Activated naive CD4-positive, alpha-beta T cell treated with anti-CD3 and anti-CD28 coated beads, Interleukin-2, amount 10 ng/mL, durations not matched to agents 7 days and 5 days (primary cell): ENCODE measurements around the gene HYAL3.

ENCODE experiments used
- CTCF ChIA-PET: fragments of 350-600 bp; sonication (Branson Sonifier 250); formaldehyde crosslinking; loops from one replicate; lab custom pipeline; 2021; ENCODE audit warnings: antibody characterized with exemption; lab: Charles Lee
- DNase-seq: peaks from one replicate; pipeline ENCODE4 v3.0.0-alpha.2; 2020
- H3K27ac Mint-ChIP-seq: one replicate; pipeline ENCODE4 v1.8.0; 2021; ENCODE audit warnings: mild to moderate bottlenecking, moderate library complexity, mixed read lengths
- H3K27me3 Mint-ChIP-seq: one replicate; pipeline ENCODE4 v1.8.0; 2021; ENCODE audit warnings: mild to moderate bottlenecking, mixed read lengths
- H3K36me3 Mint-ChIP-seq: one replicate; pipeline ENCODE4 v1.8.0; 2021; ENCODE audit warnings: mixed read lengths
- H3K4me1 Mint-ChIP-seq: one replicate; pipeline ENCODE4 v1.8.0; 2021; ENCODE audit warnings: mixed read lengths
- H3K4me3 Mint-ChIP-seq: one replicate; pipeline ENCODE4 v1.8.0; 2021; ENCODE audit warnings: mild to moderate bottlenecking, moderate library complexity, mixed read lengths
- H3K9me3 Mint-ChIP-seq: one replicate; pipeline ENCODE4 v1.8.0; 2021; ENCODE audit warnings: mixed read lengths

Gene HYAL3

GRCh38 chr3:50324351-50325112, 25.3 kb upstream of the HYAL3 start:
- DNase-seq = peak; percentile 78
- peak overlapping the region; percentile 2 for H3K4me3 Mint-ChIP-seq
- H3K27ac Mint-ChIP-seq = no peak overlapping the region
- CTCF ChIA-PET = interaction anchor here (0.8 to 3.5 kb wide), 19 partner anchors 10 to 133 kb away, joined by 3 to 40 read pairs (median 5); partner anchors contain the start of genes CYB561D2, GNAT1, HYAL1 and HYAL3
- peaks cover 38% of the 10 kb centered on the region for H3K4me1 Mint-ChIP-seq
- H3K27me3 Mint-ChIP-seq = no peaks in the 10 kb centered on the region
- H3K36me3 Mint-ChIP-seq = peaks cover 7% of the 10 kb centered on the region
- no peaks in the 10 kb centered on the region for H3K9me3 Mint-ChIP-seq

GRCh38 chr3:50323614-50324199, 24.5 kb upstream of the HYAL3 start:
- peaks cover 5% of the 10 kb centered on the region for H3K36me3 Mint-ChIP-seq
- no peak overlapping the region for H3K27ac Mint-ChIP-seq
- H3K9me3 Mint-ChIP-seq = no peaks in the 10 kb centered on the region
- H3K4me1 Mint-ChIP-seq = peaks cover 44% of the 10 kb centered on the region
- DNase-seq = no peak
- CTCF ChIA-PET = interaction anchor here (0.8 to 3.5 kb wide), 19 partner anchors 8 to 132 kb away, joined by 3 to 40 read pairs (median 5); partner anchors contain the start of genes CYB561D2, GNAT1, HYAL1 and HYAL3
- no peak overlapping the region for H3K4me3 Mint-ChIP-seq
- H3K27me3 Mint-ChIP-seq = no peaks in the 10 kb centered on the region

GRCh38 chr3:50323092-50323600, 23.9 kb upstream of the HYAL3 start:
- H3K36me3 Mint-ChIP-seq = peaks cover 5% of the 10 kb centered on the region
- DNase-seq = no peak
- peak overlapping the region; percentile 33 for H3K4me3 Mint-ChIP-seq
- CTCF ChIA-PET = interaction anchor here (1.0 to 3.5 kb wide), 6 partner anchors 9 to 51 kb away, joined by 3 to 40 read pairs (median 10); partner anchors contain the start of genes HYAL3 and NAA80
- no peaks in the 10 kb centered on the region for H3K9me3 Mint-ChIP-seq
- peak overlapping the region; percentile 19 for H3K27ac Mint-ChIP-seq
- H3K27me3 Mint-ChIP-seq = no peaks in the 10 kb centered on the region
- H3K4me1 Mint-ChIP-seq = peaks cover 44% of the 10 kb centered on the region

GRCh38 chr3:50322386-50323091, 23.3 kb upstream of the HYAL3 start, which contains the start of gene HYAL2:
HYAL2 (minus strand) TSS chr3:50322745; CDS start chr3:50320489, 2,256 bp downstream.
- H3K36me3 Mint-ChIP-seq = peaks cover 5% of the 10 kb centered on the region

GRCh38 chr3:50322115-50322385, 22.8 kb upstream of the HYAL3 start:
- H3K9me3 Mint-ChIP-seq = no peaks in the 10 kb centered on the region
- H3K27me3 Mint-ChIP-seq = no peaks in the 10 kb centered on the region
- H3K4me3 Mint-ChIP-seq = peak overlapping the region; percentile 72
- no peak for DNase-seq
- peaks cover 44% of the 10 kb centered on the region for H3K4me1 Mint-ChIP-seq
- H3K36me3 Mint-ChIP-seq = peaks cover 5% of the 10 kb centered on the region
- H3K27ac Mint-ChIP-seq = no peak overlapping the region
- CTCF ChIA-PET = interaction anchor here (1.3 to 3.5 kb wide), 4 partner anchors 8 to 31 kb away, joined by 3 to 15 read pairs (median 6); partner anchors contain the start of genes HYAL3 and NAA80

More at GRCh38 chr3:50322386-50323091, 23.3 kb upstream of the HYAL3 start, which contains the start of gene HYAL2:
- DNase-seq = no peak
- Mint-ChIP-seq H3K27ac (peak within 1 kb of the TSS; percentile 91), H3K9me3 (no peaks in the 10 kb centered on the region), H3K4me3 (peak within 1 kb of the TSS; percentile 72), H3K27me3 (no peaks in the 10 kb centered on the region), H3K4me1 (peaks cover 44% of the 10 kb centered on the region)
- CTCF ChIA-PET = interaction anchor here (1.3 to 3.5 kb wide), 5 partner anchors 8 to 31 kb away, joined by 3 to 40 read pairs (median 8); partner anchors contain the start of genes HYAL3 and NAA80

- peak; percentile 90 for DNase-seq
- H3K27me3 Mint-ChIP-seq = no peaks in the 10 kb centered on the region
- CTCF ChIA-PET = interaction anchor here (0.7 to 3.5 kb wide), 4 partner anchors 7 to 30 kb away, joined by 3 to 15 read pairs (median 6); partner anchors contain the start of genes HYAL3 and NAA80
- peaks cover 5% of the 10 kb centered on the region for H3K36me3 Mint-ChIP-seq
- peaks cover 45% of the 10 kb centered on the region for H3K4me1 Mint-ChIP-seq
- peak overlapping the region; percentile 91 for H3K27ac Mint-ChIP-seq
- H3K9me3 Mint-ChIP-seq = no peaks in the 10 kb centered on the region
- H3K4me3 Mint-ChIP-seq = peak overlapping the region; percentile 72
Observed at GRCh38 chr3:50321336-50322114, 22.3 kb upstream of the HYAL3 start.

- H3K27ac Mint-ChIP-seq = peak overlapping the region; percentile 86
- CTCF ChIA-PET = interaction anchor here (0.7 to 2.2 kb wide), 5 partner anchors 9 to 93 kb away, joined by 3 to 8 read pairs (median 4); partner anchors contain the start of genes HYAL3 and NAA80
- H3K36me3 Mint-ChIP-seq = peaks cover 8% of the 10 kb centered on the region
- H3K27me3 Mint-ChIP-seq = no peaks in the 10 kb centered on the region
- no peaks in the 10 kb centered on the region for H3K9me3 Mint-ChIP-seq
- DNase-seq = peak; percentile 80
- peaks cover 47% of the 10 kb centered on the region for H3K4me1 Mint-ChIP-seq
- peak overlapping the region; percentile 94 for H3K4me3 Mint-ChIP-seq
Observed at GRCh38 chr3:50320853-50321335, 21.7 kb upstream of the HYAL3 start.

- peak; percentile 21 for DNase-seq
- peaks cover 6% of the 10 kb centered on the region for H3K36me3 Mint-ChIP-seq
- H3K9me3 Mint-ChIP-seq = no peaks in the 10 kb centered on the region
- no peaks in the 10 kb centered on the region for H3K27me3 Mint-ChIP-seq
- H3K4me1 Mint-ChIP-seq = peaks cover 51% of the 10 kb centered on the region
- H3K27ac Mint-ChIP-seq = no peak overlapping the region
- H3K4me3 Mint-ChIP-seq = peak overlapping the region; percentile 94
- CTCF ChIA-PET = interaction anchor here (1.0 to 1.7 kb wide), 3 partner anchors 8 to 92 kb away, joined by 3 to 5 read pairs (median 4); partner anchors contain the start of gene TUSC2
Observed at GRCh38 chr3:50319894-50320625, 20.9 kb upstream of the HYAL3 start.

- Mint-ChIP-seq H3K9me3 (no peaks in the 10 kb centered on the region), H3K4me3 (peak overlapping the region; percentile 94), H3K4me1 (peaks cover 45% of the 10 kb centered on the region)
Observed at GRCh38 chr3:50319181-50319893, 20.1 kb upstream of the HYAL3 start.

GRCh38 chr3:50318615-50319014, 19.4 kb upstream of the HYAL3 start:
- Mint-ChIP-seq H3K27ac (no peak overlapping the region), H3K27me3 (no peaks in the 10 kb centered on the region), H3K9me3 (no peaks in the 10 kb centered on the region), H3K36me3 (peaks cover 6% of the 10 kb centered on the region), H3K4me1 (peaks cover 45% of the 10 kb centered on the region), H3K4me3 (no peak overlapping the region)
- peak; percentile 18 for DNase-seq
- CTCF ChIA-PET = interaction anchor here (0.8 to 1.7 kb wide), 3 partner anchors 10 to 43 kb away, joined by 3 to 5 read pairs (median 3); partner anchors contain the start of gene TUSC2

More at GRCh38 chr3:50319181-50319893, 20.1 kb upstream of the HYAL3 start:
- DNase-seq = peak; percentile 18
- Mint-ChIP-seq H3K27me3 (no peaks in the 10 kb centered on the region), H3K36me3 (peaks cover 6% of the 10 kb centered on the region), H3K27ac (no peak overlapping the region)
- CTCF ChIA-PET = interaction anchor here (0.8 to 1.7 kb wide), 4 partner anchors 9 to 73 kb away, joined by 3 to 5 read pairs (median 4); partner anchors contain the start of gene TUSC2

- Mint-ChIP-seq H3K27me3 (no peaks in the 10 kb centered on the region), H3K4me3 (no peak overlapping the region), H3K4me1 (peaks cover 45% of the 10 kb centered on the region), H3K9me3 (no peaks in the 10 kb centered on the region), H3K27ac (no peak overlapping the region), H3K36me3 (peaks cover 6% of the 10 kb centered on the region)
- CTCF ChIA-PET = no interaction called here
- DNase-seq = no peak
Observed at GRCh38 chr3:50318163-50318562, 19.0 kb upstream of the HYAL3 start.

GRCh38 chr3:50317300-50317699, 18.1 kb upstream of the HYAL3 start:
- no peak overlapping the region for H3K27ac Mint-ChIP-seq
- no peaks in the 10 kb centered on the region for H3K27me3 Mint-ChIP-seq
- no peaks in the 10 kb centered on the region for H3K9me3 Mint-ChIP-seq
- H3K4me3 Mint-ChIP-seq = no peak overlapping the region
- CTCF ChIA-PET = no interaction called here
- H3K4me1 Mint-ChIP-seq = peaks cover 45% of the 10 kb centered on the region
- peaks cover 6% of the 10 kb centered on the region for H3K36me3 Mint-ChIP-seq
- DNase-seq = peak; percentile 18
